MCF 10A (cell line): ENCODE results near the gene TRAF2. TPM values are rescaled to one million over a fixed set of nuclear protein-coding genes. Genes with fewer than 3 reads are reported as not detected.
A peak's percentile ranks its signal among the peaks of the same experiment; 100 is the strongest.

Experiments used
- BruUV-seq: library from RNA; stranded (reverse); fragments of 400-500 nt; replicated peaks from 2 replicates; lab custom pipeline; 2021; lab: Mats Ljungman, UMichigan
- CTCF ChIA-PET: fragments of 300-600 bp; sonication (Branson Sonifier 250); formaldehyde crosslinking; extraction: SDS; loops from one replicate; lab custom pipeline; 2021; ENCODE audit warnings: antibody characterized with exemption, inconsistent platforms; lab: Yijun Ruan, JAX
- POLR2A ChIA-PET: fragments of 300-600, 350-650 bp; sonication (Branson Sonifier 250); formaldehyde crosslinking; extraction: SDS; loops from one replicate; lab custom pipeline; 2020; ENCODE audit warnings: antibody characterized with exemption, inconsistent platforms; lab: Yijun Ruan, JAX
- DNase-seq: peaks from one replicate; pipeline ENCODE4 v3.0.0-alpha.2; 2018; ENCODE audit not compliant: unreplicated experiment
- H3K27ac Mint-ChIP-seq: one replicate; pipeline ENCODE4 v1.8.0; 2022; ENCODE audit warnings: mild to moderate bottlenecking, low read depth, mixed read lengths; ENCODE audit not compliant: unreplicated experiment
- H3K27me3 Mint-ChIP-seq: one replicate; pipeline ENCODE4 v1.8.0; 2022; ENCODE audit warnings: mixed read lengths; ENCODE audit not compliant: insufficient read depth, unreplicated experiment
- H3K36me3 Mint-ChIP-seq: one replicate; pipeline ENCODE4 v1.8.0; 2022; ENCODE audit warnings: mild to moderate bottlenecking, moderate library complexity, mixed read lengths; ENCODE audit not compliant: insufficient read depth, unreplicated experiment
- H3K4me1 Mint-ChIP-seq: one replicate; pipeline ENCODE4 v1.8.0; 2022; ENCODE audit warnings: mixed read lengths; ENCODE audit not compliant: insufficient read depth, unreplicated experiment
- H3K4me3 Mint-ChIP-seq: one replicate; pipeline ENCODE4 v1.8.0; 2022; ENCODE audit warnings: mild to moderate bottlenecking, moderate library complexity, mixed read lengths; ENCODE audit not compliant: unreplicated experiment
- H3K9me3 Mint-ChIP-seq: one replicate; pipeline ENCODE4 v1.8.0; 2022; ENCODE audit warnings: mixed read lengths; ENCODE audit not compliant: unreplicated experiment
- CTCF ChIP-seq: fragments of 200-600 bp; IDR thresholded peaks from one replicate; pipeline ENCODE4 v1.8.0; 2022; ENCODE audit warnings: antibody characterized with exemption, mild to moderate bottlenecking; ENCODE audit not compliant: unreplicated experiment
- intact Hi-C: fragments of 100-400 bp; cut with micrococcal nuclease; formaldehyde crosslinking; loops from 2 replicates; pipeline ENCODE4 v1.14.1; 2022
- total RNA-seq: library from RNA; stranded (reverse); gene quantifications from 2 replicates; pipeline ENCODE4 v1.2.3, GENCODE V29; 2022

TRAF2 gene
- total RNA-seq, 1 experiment from 2014 or later, result 14.1 TPM

GRCh38 chr9:136942881-136943230 lies 56.5 kb downstream of the TRAF2 start:
- Mint-ChIP-seq H3K27me3 (no peaks in the 10 kb centered on the region), H3K4me1 (peaks cover 6% of the 10 kb centered on the region), H3K4me3 (peak overlapping the region; percentile 70), H3K9me3 (no peaks in the 10 kb centered on the region), H3K27ac (no peak overlapping the region), H3K36me3 (peaks cover 35% of the 10 kb centered on the region)
- no peak for DNase-seq
- intact Hi-C loops, result loop anchor here (10.0 kb wide), 1 partner anchor 98 kb away; the partner anchor contains the start of genes AJM1 and PHPT1
- no TSS peak for BruUV-seq
- ChIA-PET POLR2A (interaction anchor here (0.6 to 0.7 kb wide), 2 partner anchors 42 to 120 kb away, joined by 3 to 4 read pairs; no protein-coding TSS in a partner anchor), CTCF (interaction anchor here (0.5 to 0.6 kb wide), 2 partner anchors 59 to 67 kb away, joined by 3 to 4 read pairs; no protein-coding TSS in a partner anchor)
- no peak for TF ChIP-seq CTCF

- no peaks in the 10 kb centered on the region for H3K9me3 Mint-ChIP-seq
- no TSS peak for BruUV-seq
- H3K36me3 Mint-ChIP-seq, result peaks cover 33% of the 10 kb centered on the region
- ChIA-PET CTCF (interaction anchor here (0.5 to 1.0 kb wide), 9 partner anchors 15 to 364 kb away, joined by 3 to 4 read pairs (median 3); no protein-coding TSS in a partner anchor), POLR2A (interaction anchor here (0.6 to 1.7 kb wide), 11 partner anchors 42 to 136 kb away, joined by 3 to 10 read pairs (median 4); partner anchors contain the start of genes EDF1, PAXX and TRAF2)
- peaks cover 6% of the 10 kb centered on the region for H3K4me1 Mint-ChIP-seq
- peak overlapping the region; percentile 70 for H3K4me3 Mint-ChIP-seq
- intact Hi-C loops, result loop anchor here (10.0 kb wide), 1 partner anchor 99 kb away; the partner anchor contains the start of genes AJM1 and PHPT1
- DNase-seq, result peak; percentile 42
- no peak overlapping the region for H3K27ac Mint-ChIP-seq
- no peak for TF ChIP-seq CTCF
- no peaks in the 10 kb centered on the region for H3K27me3 Mint-ChIP-seq
Measured at GRCh38 chr9:136943291-136944211, 57.2 kb downstream of the TRAF2 start.

- no TSS peak for BruUV-seq
- ChIA-PET CTCF (interaction anchor here (0.6 to 1.0 kb wide), 7 partner anchors 16 to 365 kb away, joined by 3 to 4 read pairs (median 3); no protein-coding TSS in a partner anchor), POLR2A (interaction anchor here (0.8 to 1.7 kb wide), 9 partner anchors 42 to 137 kb away, joined by 3 to 10 read pairs (median 5); partner anchors contain the start of genes EDF1, PAXX and TRAF2)
- no peak for TF ChIP-seq CTCF
- Mint-ChIP-seq H3K4me3 (peak overlapping the region; percentile 70), H3K36me3 (peaks cover 32% of the 10 kb centered on the region), H3K4me1 (peaks cover 3% of the 10 kb centered on the region), H3K27ac (no peak overlapping the region), H3K9me3 (no peaks in the 10 kb centered on the region), H3K27me3 (no peaks in the 10 kb centered on the region)
- intact Hi-C loops, result loop anchor here (10.0 kb wide), 1 partner anchor 99 kb away; the partner anchor contains the start of genes AJM1 and PHPT1
- peak; percentile 25 for DNase-seq
Measured at GRCh38 chr9:136944212-136944518, 57.8 kb downstream of the TRAF2 start.
